HL-60/S4 (cell line): Measurements from ENCODE around the gene CTIF.

Experiments used
- in situ Hi-C: fragments of 300-500 bp; cut with MboI; formaldehyde crosslinking; loops from 2 replicates; pipeline ENCODE4 v1.14.3; 2022; ENCODE audit warnings: low sequenced_read_pairs

The CTIF gene

GRCh38 chr18:48661421-48661820 is 122.6 kb downstream of the CTIF start:
- in situ Hi-C loops: loop anchor here (25.0 kb wide), 1 partner anchor 576 kb away; no protein-coding TSS in a partner anchor

GRCh38 chr18:48662011-48662661 is 123.3 kb downstream of the CTIF start:
- in situ Hi-C loops: loop anchor here (25.0 kb wide), 1 partner anchor 575 kb away; no protein-coding TSS in a partner anchor

- in situ Hi-C loops: loop anchor here (25.0 kb wide), 1 partner anchor 574 kb away; no protein-coding TSS in a partner anchor
Measured at GRCh38 chr18:48663096-48663930, 124.5 kb downstream of the CTIF start.

- in situ Hi-C loops: loop anchor here (25.0 kb wide), 1 partner anchor 573 kb away; no protein-coding TSS in a partner anchor
Measured at GRCh38 chr18:48663931-48664847, 125.4 kb downstream of the CTIF start.

GRCh38 chr18:48665654-48666053 is 126.8 kb downstream of the CTIF start:
- in situ Hi-C loops: loop anchor here (25.0 kb wide), 1 partner anchor 572 kb away; no protein-coding TSS in a partner anchor

GRCh38 chr18:48666613-48667012 is 127.8 kb downstream of the CTIF start:
- in situ Hi-C loops: loop anchor here (25.0 kb wide), 1 partner anchor 571 kb away; no protein-coding TSS in a partner anchor

- in situ Hi-C loops: loop anchor here (25.0 kb wide), 1 partner anchor 570 kb away; no protein-coding TSS in a partner anchor
Measured at GRCh38 chr18:48667276-48668254, 128.7 kb downstream of the CTIF start.

- in situ Hi-C loops: loop anchor here (25.0 kb wide), 1 partner anchor 569 kb away; no protein-coding TSS in a partner anchor
Measured at GRCh38 chr18:48668466-48669179, 129.8 kb downstream of the CTIF start.

GRCh38 chr18:48669180-48669675 is 130.4 kb downstream of the CTIF start:
- in situ Hi-C loops: loop anchor here (25.0 kb wide), 1 partner anchor 568 kb away; no protein-coding TSS in a partner anchor

- in situ Hi-C loops: loop anchor here (25.0 kb wide), 1 partner anchor 567 kb away; no protein-coding TSS in a partner anchor
Measured at GRCh38 chr18:48669991-48670750, 131.3 kb downstream of the CTIF start.

GRCh38 chr18:48670751-48671560 is 132.1 kb downstream of the CTIF start:
- in situ Hi-C loops: loop anchor here (25.0 kb wide), 1 partner anchor 566 kb away; no protein-coding TSS in a partner anchor

GRCh38 chr18:48671561-48671945 is 132.7 kb downstream of the CTIF start:
- in situ Hi-C loops: loop anchor here (25.0 kb wide), 1 partner anchor 566 kb away; no protein-coding TSS in a partner anchor

- in situ Hi-C loops: loop anchor here (25.0 kb wide), 1 partner anchor 564 kb away; no protein-coding TSS in a partner anchor
Measured at GRCh38 chr18:48672671-48673340, 134.0 kb downstream of the CTIF start.

- in situ Hi-C loops: loop anchor here (25.0 kb wide), 1 partner anchor 564 kb away; no protein-coding TSS in a partner anchor
Measured at GRCh38 chr18:48673456-48673852, 134.6 kb downstream of the CTIF start.

- in situ Hi-C loops: loop anchor here (25.0 kb wide), 1 partner anchor 563 kb away; no protein-coding TSS in a partner anchor
Measured at GRCh38 chr18:48673853-48674721, 135.3 kb downstream of the CTIF start.
